Astrocyte of the spinal cord (primary cell): ENCODE results near the gene DOCK11.

ENCODE experiments used
- DNase-seq: peaks from one replicate; pipeline ENCODE4 v3.0.0; 2011; ENCODE audit warnings: low read depth, low spot score
- H3K4me3 ChIP-seq: 2 replicates; pipeline ENCODE4 v1.5.1; 2011; ENCODE audit warnings: low read depth, mild to moderate bottlenecking, low read length, moderate library complexity
- in situ Hi-C: cut with HindIII; loops from 2 replicates; pipeline ENCODE4 v1.10.0; 2017; ENCODE audit warnings: low sequenced_read_pairs
- TF ChIP-seq, protein P1 (sequence below): IDR thresholded peaks from 2 replicates; pipeline ENCODE4 v1.5.1; 2012; ENCODE audit warnings: low read depth, mild to moderate bottlenecking, low read length, inconsistent platforms

Gene DOCK11

GRCh38 chrX:118655561-118656246 is 160.1 kb downstream of the DOCK11 start:
- no peak overlapping the region for H3K4me3 ChIP-seq
- peak; percentile 46 for DNase-seq
- TF ChIP-seq, protein P1, sequence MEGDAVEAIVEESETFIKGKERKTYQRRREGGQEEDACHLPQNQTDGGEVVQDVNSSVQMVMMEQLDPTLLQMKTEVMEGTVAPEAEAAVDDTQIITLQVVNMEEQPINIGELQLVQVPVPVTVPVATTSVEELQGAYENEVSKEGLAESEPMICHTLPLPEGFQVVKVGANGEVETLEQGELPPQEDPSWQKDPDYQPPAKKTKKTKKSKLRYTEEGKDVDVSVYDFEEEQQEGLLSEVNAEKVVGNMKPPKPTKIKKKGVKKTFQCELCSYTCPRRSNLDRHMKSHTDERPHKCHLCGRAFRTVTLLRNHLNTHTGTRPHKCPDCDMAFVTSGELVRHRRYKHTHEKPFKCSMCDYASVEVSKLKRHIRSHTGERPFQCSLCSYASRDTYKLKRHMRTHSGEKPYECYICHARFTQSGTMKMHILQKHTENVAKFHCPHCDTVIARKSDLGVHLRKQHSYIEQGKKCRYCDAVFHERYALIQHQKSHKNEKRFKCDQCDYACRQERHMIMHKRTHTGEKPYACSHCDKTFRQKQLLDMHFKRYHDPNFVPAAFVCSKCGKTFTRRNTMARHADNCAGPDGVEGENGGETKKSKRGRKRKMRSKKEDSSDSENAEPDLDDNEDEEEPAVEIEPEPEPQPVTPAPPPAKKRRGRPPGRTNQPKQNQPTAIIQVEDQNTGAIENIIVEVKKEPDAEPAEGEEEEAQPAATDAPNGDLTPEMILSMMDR = no peak
- in situ Hi-C loops = no loop called here

DNA sequence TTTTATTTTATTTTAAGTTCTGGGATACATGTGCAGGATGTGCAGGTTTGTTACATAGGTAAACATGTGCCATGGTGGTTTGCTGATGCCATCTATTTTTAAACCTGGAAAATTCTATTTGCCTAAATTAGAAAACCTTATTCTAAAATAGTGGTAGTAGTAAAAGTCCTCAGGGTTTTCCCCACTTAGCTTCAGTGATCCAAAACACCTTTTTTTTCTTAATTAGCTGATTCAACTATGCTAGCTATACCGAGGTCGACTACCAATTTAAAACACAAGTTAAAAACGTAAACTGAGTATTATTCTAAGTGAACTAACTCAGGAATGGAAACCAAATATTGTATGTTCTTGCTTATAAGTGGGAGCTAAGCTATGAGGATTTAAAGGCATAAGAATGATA is 161.8 kb downstream of the DOCK11 start:
- H3K4me3 ChIP-seq = no peak overlapping the region
- TF ChIP-seq, protein P1 = no peak
- in situ Hi-C loops = no loop called here
- DNase-seq = no peak

DNA sequence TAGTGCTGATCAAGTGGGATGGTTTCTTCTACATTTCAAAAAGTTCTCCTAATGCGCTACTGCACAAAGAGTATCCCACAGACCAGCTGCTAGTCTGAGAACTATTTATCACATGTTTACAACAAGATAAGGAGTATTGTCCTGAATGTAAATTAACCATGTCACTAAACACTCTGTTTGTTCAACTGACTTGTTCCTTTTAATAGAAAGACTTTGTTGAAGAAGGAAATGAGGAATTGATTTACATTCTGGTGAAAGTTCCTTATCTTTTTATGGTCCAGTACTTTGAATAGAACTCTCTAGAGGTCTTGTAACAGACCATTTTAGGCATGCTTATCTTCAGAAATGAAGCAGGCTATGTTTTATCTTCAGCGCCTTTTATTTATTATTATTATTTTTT is 164.5 kb downstream of the DOCK11 start:
- in situ Hi-C loops = no loop called here
- DNase-seq = no peak
- TF ChIP-seq, protein P1 = no peak

GRCh38 chrX:118665204-118665603 is 169.6 kb downstream of the DOCK11 start:
- TF ChIP-seq, protein P1 = no peak
- H3K4me3 ChIP-seq = no peak overlapping the region
- in situ Hi-C loops = no loop called here
- DNase-seq = no peak

More for the DNA sequence above, 164.5 kb downstream of the DOCK11 start:
- no peak overlapping the region for H3K4me3 ChIP-seq

DNA sequence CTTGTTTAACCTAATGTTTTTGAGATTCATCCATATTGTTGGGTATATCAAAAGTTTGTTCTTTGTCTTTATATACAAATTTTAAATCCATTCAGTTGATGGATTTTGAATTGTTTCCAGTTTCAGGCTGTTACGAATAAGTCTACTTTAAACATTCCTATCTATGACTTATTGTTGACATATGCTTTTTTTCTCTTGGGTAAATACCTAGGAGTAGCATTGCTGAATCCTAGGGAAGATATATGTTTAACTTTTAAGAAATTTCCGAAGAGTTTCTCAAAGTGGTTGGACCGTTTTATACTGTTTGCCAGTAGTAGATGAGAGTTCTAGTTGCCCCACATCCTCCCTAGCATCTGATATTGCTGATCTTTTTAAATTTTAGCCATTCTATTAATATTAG is 170.9 kb downstream of the DOCK11 start:
- in situ Hi-C loops = no loop called here
- TF ChIP-seq, protein P1 = no peak
- peak; percentile 6 for DNase-seq
- no peak overlapping the region for H3K4me3 ChIP-seq

DNA sequence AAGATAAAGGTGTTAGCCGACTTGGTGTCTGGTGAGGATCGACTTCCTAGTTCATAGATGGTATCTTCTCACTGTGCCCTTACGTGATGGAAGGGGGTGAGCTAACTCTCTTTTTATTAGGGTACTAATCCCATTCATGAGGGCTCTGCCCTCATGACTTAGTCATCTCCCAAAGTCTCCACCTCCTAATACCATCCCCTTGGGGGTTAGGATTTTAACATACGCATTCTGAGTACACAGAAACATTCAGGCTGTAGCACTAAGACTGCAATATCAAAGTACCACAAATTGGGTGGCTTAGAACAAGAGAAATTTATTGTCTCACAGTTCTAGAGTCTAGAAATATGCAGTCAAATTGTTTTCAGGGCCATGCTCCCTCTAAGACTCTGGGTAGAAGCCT is 173.8 kb downstream of the DOCK11 start:
- H3K4me3 ChIP-seq = no peak overlapping the region
- TF ChIP-seq, protein P1 = no peak
- in situ Hi-C loops = no loop called here

More for the DNA sequence above, 173.8 kb downstream of the DOCK11 start:
- no peak for DNase-seq
